ENCODE data around the gene ACR.

The ACR gene

DNA sequence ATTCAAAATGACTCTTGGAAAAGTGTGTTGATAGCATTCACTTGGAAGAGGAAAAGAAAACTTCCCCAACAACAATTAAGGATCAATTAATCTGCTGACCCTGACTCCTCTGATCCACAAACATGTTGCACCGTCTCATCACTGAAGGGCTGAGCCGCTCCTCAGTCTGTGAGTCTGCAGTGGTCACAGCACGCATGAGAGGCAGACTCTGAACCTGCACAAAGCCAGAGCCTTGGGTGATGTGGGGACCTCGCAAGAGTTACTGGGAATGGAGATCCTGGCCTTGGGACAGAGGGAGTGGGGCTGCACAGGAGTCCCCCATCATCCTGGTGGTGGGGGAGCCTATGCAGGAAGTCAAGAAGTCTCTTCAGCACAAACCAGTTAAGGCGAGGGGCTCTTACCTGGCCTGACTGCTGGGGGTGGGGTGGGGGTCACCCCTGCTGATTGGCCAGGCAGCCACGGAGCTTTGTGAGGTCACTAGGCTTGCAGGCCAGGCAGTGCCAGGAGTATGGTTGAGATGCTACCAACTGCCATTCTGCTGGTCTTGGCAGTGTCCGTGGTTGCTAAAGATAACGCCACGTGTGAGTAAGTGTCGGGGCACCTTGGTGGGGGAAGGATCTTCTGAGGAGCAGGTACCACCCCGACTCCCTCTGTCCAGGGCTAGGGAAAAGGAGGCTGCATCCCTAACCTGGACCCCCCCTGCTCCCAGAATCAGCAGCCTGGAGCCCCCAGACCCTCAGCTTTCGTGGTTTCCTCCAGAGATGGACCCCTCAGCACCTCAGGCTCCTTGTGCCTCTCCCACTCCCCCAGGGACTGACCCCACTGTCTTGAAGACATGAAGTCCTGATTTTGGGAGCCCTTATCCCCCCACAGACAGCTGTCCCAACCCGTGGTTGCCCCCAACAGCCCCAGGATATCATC lies at the start of gene ACR:
Gene ACR (plus strand): TSS at position 477 of the 921 bp plus-strand sequence. CDS start 32 bp downstream, at position 509.
- no peak for DNase-seq

DNA sequence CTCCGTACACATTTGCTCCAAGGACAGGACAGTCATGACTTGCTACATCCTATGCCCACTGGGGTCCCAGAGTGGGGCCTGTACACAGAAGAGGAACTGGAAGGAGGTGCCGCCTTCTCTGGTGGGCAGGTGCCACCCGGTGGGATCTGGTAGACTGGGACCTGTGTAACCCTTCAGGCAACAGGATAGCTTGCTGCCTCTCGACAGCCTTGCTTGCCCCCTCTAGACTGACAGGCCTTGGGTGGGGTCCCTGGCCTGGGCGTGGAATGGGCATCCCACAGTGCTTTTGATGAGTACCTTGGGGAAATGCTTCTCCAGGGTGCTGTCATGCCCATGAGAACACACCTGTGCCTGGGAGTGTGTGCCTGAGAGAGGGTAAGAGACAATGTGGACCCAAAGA lies 49.6 kb upstream of the ACR start:
- no peak for DNase-seq

DNA sequence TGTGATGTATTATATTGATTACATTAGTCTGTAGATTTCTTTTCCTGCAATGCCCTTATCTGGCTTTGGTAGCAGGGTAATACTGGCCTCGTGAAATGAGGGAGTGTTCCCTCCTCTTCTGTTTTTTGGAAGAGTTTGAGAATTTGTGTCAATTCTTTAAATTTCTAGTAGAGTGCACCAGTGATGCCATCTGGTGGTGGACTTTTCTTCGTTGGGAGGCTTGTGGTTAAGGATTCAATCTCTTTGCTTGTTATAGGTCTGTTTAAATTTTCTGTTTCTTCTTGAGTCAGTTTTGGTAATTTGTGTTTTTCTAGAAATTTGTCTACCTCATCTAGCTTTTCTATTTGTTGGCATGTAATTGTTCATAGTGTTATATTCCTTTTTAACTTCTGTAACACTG lies 46.5 kb upstream of the ACR start:
- no peak for DNase-seq

DNA sequence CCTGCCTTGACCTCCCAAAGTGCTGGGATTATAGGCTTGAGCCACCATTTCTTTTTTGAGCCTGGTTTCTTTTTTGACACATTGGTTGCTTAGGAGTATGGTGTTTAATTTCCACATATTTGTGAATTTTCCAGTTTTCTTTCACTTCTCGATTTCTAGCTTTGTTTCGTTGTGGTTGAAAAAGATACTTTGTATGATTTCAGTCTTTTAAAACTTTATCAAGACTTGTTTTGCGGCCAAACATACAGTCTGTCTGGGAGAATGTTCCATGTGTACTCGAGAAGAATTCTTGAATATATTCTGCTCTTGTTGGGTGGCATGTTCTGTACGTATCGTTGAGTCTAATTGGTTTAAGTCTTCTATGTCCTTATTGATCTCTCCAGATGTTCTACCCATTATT lies 44.5 kb upstream of the ACR start:
- DNase-seq, result no peak

DNA sequence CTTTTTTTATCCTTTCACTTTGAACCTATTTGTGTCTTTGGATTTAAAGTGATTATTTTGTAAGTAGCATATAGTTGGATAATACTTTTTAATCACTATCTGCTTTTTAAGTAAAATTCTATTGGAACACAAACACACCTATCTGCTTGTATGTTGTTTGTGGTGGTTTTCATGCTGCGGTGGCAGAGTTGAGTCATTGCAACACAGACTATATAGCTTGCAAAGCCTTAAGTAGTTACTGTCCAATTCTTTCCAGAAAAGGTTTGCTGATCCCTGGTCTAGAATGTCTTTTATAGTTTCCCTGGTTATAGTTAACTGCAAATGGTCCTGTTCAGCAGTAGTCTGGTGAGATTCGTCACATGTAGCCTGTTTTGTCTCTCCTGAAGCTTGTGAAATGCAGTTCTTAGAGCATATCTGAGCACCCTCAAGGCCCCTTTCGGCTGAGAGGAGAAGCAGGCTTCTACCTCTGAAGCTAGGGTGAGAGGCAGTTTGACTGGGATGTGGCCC lies 43.9 kb upstream of the ACR start:
- no peak for DNase-seq

DNA sequence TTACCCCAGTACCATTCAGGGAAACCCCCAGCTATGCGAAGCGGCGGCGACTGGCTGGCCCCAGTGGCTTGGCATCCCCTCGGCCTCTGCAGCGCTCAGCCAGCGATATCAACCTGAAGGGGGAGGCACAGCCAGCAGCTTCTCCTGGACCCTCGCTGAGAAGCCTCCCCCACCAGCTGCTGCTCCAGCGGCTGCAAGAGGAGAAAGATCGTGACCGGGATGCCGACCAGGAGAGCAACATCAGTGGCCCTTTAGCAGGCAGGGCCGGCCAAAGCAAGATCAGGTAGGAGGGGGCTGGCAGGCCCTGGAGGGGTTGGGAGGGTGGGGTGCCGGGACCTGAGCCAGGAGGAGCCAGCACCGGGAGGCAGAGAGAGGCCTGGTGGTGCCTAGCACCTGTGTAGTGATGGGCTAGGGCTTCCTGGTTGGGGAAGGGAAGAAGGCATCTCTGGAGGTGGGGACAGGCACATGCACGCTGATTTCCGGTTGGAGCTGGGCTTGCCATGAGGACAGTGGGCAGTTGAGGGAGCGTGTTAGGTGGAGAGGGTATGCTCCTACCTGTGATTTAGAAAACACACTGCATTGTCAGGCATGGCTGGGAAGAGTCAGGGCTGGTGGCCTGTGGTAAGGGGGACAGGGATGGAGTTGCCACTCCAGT lies 43.1 kb upstream of the ACR start:
- DNase-seq, result no peak

DNA sequence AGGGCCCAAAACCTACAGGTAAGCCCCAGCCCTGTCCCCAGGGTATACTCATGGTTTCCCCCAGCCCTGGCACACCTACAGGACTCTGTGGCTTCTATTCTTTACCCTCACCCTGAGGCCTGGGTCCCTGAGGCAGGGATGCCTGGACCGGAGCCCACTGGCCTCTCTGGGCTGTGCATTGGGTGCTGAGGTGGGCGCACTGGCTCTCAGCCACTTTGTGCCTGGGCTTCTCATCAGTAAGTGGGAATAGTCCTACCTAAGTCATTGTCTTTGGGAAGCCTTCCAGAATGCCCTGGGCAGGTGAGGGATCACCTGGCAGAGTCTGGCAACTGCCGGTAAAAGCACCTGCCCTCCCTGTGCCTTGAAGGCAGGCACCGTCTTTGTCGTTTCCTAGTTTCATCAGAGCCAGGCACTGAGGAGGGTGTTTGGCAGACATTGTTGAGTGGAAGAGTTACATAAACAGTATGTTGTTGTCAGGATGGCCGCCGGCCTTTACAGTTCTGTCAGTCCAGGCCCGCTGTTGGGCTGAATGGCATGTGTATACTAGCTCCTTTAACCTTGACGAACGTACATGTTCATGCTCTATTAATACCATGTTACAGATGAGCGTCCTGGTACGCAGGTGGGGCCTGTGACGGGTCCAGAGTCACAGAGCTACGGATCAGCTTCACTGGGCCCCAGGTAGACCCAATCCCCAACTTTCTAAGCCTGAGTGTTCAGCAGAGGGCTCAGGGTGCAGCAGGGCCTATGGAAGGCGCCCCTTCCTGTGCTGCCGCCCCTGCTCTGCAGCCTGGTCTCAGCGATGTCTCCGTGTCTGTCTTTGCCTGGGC lies 42.4 kb upstream of the ACR start:
- DNase-seq, result no peak

DNA sequence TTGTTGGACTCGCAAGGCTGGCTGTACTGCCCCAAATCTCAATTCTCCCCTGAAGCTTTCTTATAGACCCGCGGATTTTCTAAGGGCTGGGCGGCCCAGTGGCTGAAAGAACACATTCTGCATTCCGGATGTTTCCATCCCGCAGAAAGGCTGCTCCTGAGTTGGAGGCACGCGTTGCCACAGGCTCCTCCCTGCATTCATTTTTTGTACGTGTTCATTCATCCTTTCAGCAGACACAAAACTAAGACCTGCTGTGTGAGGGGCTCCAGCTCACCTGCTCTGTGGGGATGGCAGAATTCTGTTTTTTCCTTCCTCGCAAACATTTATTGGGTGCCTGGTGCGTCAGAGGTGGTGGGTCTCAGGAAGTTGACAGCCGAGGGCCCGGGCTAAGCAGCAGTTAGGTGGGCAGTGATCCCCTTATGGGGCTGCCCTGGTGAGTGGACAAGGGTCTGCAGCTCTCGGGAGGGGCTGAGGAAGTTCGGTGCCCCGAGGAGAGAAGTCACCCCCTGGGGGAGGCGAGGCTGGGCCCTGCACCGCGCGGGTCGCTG lies 41.7 kb upstream of the ACR start:
- DNase-seq, result no peak

DNA sequence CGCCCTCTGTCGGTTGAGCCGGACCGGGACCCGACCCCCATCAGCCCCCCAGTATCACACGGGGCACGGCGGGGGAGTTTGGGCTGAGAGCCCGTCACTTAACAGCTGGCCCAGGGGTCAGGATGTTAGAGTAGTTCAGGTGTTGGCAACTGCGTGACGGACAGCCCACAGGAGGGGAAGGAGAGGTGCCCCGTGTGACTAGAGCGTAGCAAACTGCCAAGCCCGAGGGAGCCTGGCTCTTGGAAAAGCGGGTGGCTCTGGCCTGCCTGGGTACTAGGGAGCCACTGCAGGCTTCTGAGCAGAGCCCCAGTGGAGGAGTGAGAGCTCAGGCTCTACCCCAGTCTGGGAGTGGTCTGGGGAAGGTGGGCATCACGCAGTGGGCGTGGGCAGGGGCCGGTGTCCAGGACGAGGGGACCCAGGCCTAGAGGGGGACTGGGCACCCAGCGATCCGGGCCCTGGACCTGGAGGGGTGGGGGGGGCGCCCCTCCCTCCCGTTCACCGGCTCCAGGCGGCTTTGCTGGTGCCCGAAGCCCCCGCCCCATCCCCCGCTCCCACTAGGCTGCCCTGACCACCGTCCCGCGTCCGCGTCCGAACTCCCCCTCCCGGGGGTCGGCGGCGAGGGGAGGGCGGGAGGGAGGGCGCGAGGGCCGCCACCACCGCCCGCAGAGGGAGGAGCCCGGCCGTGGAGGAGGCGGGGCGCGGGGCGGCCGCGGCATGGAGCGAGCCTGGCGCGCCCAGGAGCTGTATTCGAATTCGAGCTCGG lies 41.0 kb upstream of the ACR start:
- DNase-seq, result no peak

DNA sequence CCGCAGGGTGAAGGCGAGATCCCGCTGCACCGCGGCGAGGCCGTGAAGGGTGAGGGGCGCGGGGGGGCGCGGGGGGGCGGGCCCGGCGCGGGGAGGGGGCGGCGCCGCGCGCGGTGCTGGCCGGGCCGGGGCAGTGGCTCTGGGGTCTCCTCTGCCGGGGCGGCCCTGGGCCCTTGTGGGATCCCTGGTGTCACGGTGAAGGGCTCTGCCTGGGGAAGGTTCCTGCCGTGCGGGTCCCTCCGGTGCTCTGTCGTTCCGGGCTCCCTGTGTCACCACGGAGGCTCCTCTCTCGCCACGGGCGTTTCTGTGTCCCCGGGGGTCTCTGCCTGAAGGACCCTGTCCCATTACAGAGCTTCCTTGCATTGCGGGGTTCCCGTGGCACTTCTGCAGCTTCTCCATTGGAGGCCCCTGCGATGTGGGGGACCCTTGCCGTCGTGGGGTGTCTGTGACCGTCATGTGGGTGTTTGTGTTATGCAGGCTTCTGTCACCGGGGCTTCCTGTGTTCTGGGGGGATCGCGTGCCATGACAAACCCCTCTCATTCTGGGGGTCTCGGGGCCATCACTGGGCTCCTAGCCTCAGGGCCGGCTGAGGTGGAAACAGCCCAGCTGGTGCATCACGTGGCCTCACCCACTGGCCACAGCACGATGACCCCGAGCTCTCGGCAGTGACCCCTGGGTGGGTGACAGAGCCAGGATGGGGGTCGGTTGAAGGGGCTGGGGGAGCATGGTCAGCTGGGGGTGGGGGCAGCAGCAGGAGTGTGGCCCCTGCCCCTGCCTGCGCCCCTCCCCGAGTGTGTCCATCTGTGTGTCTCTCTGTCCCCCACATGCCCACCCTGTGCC lies 40.1 kb upstream of the ACR start:
- no peak for DNase-seq

DNA sequence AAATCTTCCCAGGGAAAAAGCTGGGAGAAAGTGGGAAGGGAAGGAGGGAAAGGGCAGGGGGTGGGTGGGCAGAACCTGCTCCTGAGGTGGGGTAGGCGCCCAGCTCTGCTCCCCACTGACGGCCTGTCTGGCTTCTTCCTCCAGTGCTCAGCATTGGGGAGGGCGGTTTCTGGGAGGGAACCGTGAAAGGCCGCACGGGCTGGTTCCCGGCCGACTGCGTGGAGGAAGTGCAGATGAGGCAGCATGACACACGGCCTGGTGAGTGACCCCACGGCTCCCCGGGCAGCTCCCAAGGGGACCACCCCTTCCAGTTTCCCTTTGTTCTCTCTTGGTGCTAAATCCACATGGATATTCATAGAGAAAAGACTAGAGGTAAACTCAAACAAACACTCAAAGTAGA lies 39.5 kb upstream of the ACR start:
- no peak for DNase-seq

DNA sequence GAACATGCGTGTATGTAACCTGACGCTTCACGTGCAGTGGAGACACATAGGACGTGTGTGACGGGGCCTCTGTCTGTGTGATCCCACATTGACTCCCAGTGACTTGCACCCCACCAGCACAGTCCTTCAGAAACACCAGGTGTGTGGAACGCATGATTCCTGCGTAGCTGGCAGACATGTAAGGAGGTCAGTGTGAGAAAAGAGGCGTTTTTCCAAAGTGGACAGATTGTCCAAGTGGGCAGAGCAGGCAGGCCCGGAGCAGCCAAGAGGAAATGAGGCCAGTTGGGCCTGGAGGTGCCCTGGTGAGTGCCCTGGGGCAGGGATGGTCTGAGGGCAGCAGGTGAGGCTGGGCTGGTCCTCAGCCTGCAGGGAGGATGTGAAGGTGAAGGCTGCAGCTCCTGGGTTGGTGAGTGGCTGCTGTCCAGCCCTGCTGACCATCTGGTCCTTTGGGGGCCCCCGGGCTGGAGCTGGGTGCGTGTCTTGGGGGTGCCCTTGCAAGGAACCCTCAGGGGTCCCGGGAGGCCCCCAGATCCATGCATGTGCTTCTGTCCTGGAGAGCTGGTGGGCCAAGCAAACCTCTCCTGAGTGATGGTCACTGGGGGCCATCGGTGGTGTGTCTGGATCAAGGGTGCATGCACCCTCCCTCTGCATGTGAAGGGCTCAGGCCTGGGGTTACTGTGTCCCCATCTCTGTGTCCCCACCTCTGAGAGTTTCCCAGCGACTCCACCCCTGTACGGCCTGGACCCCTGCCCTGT lies 38.8 kb upstream of the ACR start:
- no peak for DNase-seq

DNA sequence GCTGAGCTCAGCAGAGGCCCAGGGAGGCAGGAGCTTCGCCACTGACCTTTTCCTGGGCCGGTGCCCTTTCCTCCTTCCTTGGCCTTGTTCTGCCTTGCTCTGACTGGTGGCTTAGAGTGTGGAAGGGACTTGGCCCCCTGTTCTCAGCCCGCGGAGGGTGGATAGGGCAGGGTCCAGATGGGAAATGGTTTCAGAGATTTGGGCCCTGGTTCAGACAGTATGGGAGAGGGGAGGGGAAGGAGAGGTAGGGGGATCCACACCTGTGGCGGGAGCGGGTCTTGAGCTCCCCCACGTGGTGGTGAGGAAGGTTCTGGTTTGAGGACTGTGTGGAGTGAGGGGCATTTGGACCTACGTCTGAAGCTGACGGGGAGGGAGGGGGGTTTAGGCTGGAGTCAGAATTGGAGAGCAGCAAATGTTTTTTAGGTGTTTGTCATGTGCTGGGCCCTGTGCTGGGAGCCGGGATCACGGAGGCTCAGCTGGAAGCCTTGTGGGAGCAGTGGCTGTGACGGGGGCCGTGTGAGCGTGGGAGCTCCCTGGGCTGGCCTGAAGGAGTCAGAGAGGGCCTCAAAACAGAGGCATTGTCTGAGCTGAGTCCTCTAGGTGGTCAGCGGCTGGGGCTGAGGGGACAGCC lies 38.1 kb upstream of the ACR start:
- DNase-seq, result no peak

DNA sequence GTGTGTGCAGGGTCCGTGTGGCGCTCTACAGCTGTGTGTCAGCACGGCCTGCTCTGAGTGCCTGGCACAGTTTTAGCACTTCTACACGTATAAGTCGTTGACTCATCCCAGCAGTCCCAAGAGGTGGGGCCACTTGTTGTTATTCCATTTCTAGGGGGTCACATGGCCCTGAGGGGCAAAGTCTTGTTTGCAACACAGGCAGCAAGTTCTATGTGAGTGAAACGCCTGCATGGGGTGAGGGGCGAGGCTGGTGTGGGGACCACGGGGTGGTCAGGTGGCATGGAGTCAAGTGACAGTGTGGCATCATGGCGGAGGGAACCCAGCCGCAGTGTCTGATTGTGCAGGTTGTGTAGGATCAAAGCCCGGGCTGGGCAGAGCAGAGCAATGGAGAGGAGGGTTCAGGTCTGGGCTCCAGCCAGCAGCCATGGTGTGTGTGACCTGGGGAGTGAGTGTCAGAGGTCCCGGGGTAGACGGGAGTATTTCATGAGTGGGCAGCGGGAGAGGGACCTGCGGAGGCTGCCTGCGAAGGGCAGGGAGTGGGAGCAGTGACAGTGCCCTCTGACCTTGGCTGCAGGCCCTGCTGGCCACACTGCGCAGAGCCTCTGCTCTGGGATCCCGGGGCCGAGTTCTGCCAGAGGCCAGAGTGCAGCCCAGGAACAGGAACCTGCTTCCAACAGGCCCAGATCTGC lies 37.5 kb upstream of the ACR start:
- DNase-seq, result no peak

DNA sequence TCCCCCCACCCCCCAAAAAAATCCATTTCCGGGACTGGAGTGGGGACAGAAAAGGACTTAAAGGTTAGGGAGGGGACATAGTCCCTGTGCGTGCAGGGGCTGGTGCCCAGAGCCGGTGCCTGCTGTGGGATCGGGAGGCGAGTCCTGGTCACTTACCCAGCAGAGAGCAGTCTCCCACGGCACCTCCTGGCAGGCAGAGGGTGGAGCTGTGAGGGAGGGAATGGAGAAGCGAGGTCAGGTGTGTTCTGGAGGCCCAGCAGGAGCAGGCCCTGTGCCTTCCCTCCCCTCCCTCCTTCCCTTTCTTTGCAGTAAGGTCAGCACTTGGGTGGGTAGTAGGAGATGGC lies 37.0 kb upstream of the ACR start:
- DNase-seq, result no peak

DNA sequence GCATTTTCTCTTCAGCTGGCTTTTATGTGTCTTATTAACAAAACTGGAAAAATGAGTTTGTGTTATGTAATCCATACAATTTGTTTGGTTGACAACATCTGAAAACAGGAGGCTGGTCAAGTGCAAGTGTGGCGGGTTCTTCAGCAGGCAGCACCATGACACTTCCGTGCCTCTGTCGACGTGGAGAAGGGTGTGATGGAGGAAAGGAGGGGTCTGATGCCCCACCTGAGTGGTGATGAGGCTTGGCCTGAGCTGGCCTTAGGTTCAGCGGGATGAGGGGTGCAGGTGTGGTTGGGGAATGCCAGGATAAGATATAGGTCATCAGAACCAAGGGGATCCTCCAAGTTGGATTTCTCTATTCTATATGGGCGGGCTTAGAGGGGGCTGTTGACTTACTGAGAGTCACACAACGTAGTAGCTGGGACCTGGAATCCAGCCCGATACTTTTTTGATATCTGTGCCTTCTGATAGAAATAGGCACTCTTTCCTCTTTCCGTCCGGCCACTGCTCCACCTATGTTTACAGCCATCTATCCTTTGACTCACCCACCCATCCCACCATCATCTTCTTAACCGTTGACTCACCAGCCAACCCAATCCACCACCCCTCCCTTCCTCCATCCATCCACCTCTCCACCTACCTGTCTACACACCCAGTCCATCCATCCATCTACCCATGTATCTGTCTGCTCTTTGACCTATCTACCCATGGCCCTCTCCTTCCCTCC lies 36.4 kb upstream of the ACR start:
- DNase-seq, result no peak

DNA sequence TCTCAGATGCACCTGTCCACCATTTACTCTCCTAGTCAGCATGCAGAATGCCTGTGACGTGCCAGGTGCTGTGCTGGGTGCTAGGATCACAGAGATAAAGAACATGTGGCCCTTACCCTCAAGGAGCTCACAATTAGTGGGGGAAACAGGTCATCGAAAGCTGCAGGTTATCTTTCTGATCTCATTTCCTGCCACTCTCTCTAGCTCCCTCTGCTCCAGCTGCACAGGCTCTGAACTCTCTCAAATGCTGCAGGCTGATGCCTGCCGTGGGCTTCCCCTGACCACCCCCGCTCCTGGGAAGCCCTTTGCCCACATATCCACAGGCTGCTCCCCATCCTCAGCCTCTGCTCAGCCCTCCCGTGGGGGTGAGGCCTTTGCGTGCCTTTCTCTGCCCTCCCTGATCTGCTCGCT lies 35.7 kb upstream of the ACR start:
- DNase-seq, result no peak

DNA sequence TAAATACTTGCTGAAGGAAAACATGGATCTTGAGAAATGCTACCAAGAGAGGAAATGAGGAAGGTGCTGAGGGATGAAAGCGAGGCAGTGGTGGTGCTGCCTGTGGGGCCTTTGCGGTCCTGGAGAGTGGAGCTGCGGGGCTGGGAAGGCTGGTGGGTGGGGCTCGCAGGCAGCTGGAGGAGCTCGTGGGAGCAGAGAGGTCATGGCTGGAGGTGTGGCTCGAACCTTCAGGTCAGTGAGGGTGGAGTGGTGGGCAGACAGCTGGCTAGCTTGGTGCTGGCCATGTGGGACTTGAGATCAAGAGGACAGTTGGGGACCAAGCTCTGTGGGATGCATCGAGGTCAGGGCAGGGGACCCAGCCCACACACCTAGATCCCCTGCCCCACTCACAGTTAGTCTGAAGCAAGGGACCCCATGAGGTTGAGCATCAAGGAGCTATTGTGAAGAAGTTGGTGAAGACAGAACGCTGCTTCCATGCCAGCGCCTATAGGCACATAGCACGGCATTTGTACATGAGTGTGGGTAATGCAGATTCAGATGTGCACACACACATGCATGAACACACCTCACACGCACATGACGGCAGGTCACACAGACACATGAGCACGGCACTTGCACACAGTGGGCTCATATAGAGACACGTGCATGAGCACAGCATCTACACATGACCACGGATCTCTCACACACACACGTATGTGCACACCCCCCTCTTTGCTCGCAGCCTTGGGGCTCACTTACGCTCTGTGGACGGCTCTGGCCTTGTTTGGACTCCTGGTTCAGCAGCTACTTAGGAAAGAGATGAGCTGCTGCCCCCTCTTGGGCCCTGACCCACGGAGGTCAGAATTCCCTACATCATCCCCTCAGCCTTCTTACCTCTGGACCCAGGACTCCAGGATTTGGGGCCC lies 34.9 kb upstream of the ACR start:
- no peak for DNase-seq

Data from NCI-H1092 treated with DMSO at 0.1 percent for 48 hours (cell line).